ENCODE data around the gene RASA3.

RASA3 gene

DNA sequence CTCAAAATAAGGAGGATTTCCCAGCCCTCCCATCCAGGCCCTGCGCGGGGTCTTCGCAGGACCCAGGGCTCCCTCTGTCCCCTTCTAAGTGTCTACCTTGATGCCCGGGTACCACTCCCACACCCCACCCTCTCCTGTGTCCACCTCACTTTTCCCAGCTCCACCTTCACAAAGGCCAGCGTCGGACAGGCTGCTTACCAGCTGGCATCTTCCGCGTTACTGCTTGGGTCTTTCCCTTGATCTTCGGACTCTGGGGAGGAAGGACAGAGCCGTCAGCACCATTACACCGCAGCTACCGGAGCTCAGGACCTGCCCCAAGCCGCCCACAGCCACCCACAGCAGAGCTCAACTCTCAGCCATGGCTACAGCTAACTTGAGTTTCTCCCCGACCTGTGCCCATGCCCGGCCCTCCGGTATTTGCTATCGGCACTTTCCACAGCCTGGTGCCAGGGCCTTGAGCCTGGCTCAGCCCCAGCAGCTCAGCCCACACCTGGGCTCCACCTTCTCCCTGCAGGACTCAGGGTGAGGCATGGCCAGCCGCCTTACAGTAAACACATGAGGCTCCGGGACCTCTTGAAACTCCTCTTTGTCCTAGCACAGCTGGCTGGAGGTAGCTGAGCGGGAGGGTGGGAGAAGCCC, 162.3 kb downstream of the RASA3 start:
- DNase-seq (ENCODE audit: low read depth in 2 of 2), result no peak

GRCh38 chr13:113969311-113969972, 163.0 kb downstream of the RASA3 start:
- no peak for DNase-seq (ENCODE audit: low read depth in 2 of 2)

- DNase-seq (ENCODE audit: low read depth in 2 of 2), result no peak
These were observed 163.7 kb downstream of the RASA3 start for GRCh38 chr13:113968463-113969310.

- DNase-seq (ENCODE audit: low read depth in 2 of 2), result no peak
These were observed 164.5 kb downstream of the RASA3 start for GRCh38 chr13:113967729-113968462.

GRCh38 chr13:113967206-113967720, 165.2 kb downstream of the RASA3 start:
- DNase-seq (ENCODE audit: low read depth in 2 of 2), result no peak

DNA sequence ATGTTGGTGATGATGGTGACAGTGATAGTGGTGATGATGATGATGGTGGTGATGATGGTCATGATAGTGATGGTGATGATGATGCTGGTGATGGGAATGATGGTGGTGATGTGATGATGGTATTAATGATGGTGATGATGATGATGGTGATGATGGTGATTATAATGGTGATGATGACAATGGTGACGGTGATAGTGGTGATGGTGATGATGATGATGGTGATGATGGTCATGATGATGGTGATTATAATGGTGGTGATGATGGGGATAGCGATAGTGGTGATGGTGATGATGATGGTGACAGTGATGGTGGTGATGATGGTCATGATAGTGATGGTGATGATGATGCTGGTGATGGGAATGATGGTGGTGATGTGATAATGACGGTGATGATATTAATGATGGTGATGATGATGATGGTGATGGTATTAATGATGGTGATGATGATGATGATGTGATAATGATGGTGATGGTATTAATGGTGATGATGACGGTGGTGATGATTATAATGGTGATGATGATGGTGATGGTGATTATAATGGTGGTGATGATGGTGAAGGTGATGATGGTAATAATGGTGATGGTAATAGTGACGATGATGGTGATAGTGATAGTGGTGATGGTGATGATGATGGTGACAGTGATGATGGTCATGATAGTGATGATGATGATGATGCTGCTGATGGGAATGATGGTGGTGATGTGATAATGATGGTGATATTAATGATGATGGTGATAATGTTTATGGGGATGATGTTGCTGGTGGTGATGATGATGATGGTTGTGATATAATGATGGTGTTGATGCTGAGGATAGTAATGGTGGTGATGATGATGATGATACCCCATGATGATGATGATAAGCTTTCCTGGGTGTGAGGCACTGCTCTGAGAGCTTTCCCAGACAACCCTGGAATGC, 166.2 kb downstream of the RASA3 start:
- no peak for DNase-seq (ENCODE audit: low read depth in 2 of 2)

DNA sequence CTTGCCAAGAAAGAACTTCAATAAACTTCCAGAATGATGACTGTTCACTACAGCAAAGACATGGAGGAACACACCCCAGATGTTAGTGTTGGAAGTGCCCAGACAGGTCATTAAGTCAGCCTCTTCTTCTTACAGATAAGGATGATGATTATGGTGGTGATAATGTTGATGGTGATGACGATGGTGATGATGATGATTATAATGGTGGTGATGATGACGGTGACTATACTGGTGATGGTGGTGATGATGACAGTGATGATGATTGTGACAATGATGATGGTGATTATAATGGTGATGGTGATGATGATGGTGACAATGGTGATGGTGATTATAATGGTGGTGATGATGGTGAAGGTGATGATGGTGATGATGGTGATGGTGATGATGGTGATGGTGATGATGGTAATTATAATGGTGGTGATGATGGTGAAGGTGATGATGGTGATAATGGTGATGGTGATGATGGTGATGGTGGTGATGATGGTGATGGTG, 167.0 kb downstream of the RASA3 start:
- DNase-seq (ENCODE audit: low read depth in 2 of 2), result no peak

GRCh38 chr13:113964251-113964995, 168.0 kb downstream of the RASA3 start:
- DNase-seq (ENCODE audit: low read depth in 2 of 2), result no peak

- DNase-seq (ENCODE audit: low read depth in 2 of 2), result no peak
These were observed 169.0 kb downstream of the RASA3 start for GRCh38 chr13:113963376-113963775.

- DNase-seq (ENCODE audit: low read depth in 2 of 2), result no peak
These were observed 169.4 kb downstream of the RASA3 start for GRCh38 chr13:113962975-113963374.

GRCh38 chr13:113962386-113962785, 170.0 kb downstream of the RASA3 start:
- DNase-seq (ENCODE audit: low read depth in 2 of 2), result no peak

- no peak for DNase-seq (ENCODE audit: low read depth in 2 of 2)
These were observed 172.0 kb downstream of the RASA3 start for GRCh38 chr13:113960276-113960948.

GRCh38 chr13:113959198-113959597, 173.2 kb downstream of the RASA3 start:
- no peak for DNase-seq (ENCODE audit: low read depth in 2 of 2)

DNA sequence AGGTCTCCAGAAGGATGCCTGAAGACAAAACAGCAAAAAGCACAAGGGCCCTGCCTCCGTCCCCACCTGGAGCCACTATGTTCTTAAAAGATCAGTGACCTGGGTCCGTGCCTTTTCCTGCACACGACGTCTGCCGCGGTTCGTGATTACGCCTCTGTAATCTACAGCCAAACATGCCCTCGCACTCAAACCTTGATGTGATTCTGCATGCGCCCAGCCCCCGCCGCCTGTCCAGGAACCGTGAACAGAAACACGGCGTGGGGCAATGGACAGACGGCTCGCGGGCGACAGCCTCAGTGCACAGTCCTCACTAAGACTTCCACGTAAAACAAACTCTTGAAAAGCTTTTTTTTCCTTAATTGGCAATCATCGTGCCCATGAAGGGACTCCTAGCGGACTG, 174.1 kb downstream of the RASA3 start:
- DNase-seq (ENCODE audit: low read depth in 2 of 2), result no peak

DNA sequence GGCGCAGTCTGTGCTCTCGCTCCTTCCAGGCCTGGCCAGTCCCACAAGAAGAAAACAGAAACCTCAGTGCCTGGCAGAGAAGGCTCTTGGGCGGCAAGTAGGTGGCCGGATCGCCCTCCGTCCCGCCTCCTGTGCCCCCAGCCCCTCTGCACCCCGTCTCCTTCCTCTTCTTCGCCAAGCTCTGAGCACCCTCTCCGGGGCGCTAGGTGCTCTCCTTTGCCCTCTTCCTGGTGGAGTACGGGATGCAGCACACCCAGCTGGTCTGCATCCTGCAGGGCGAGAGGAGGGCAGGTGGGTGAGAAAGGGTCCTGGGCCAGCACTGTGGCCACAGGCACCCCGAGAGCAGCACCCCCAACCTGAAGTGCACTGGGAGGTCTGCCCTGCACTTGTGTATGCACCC, 175.9 kb downstream of the RASA3 start:
- no peak for DNase-seq (ENCODE audit: low read depth in 2 of 2)

DNA sequence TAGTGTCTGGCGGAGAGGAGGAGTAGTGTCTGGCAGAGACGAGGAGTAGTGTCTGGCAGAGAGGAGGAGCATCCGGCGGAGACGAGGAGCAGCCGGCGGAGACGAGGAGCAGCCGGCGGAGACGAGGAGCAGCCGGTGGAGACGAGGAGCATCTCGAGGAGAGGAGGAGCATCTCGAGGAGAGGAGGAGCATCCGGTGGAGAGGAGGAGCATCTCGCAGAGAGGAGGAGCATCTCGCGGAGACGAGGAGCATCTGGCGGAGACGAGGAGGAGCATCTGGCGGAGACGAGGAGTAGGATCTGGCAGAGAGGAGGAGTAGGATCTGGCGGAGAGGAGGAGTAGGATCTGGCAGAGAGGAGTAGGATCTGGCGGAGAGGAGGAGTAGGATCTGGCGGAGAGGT, 176.7 kb downstream of the RASA3 start:
- DNase-seq (ENCODE audit: low read depth in 2 of 2), result no peak

- DNase-seq (ENCODE audit: low read depth in 2 of 2), result no peak
These were observed 177.2 kb downstream of the RASA3 start for GRCh38 chr13:113955235-113955634.

- no peak for DNase-seq (ENCODE audit: low read depth in 2 of 2)
These were observed 178.2 kb downstream of the RASA3 start for GRCh38 chr13:113954046-113954835.
